Stimulated activated CD4-positive, alpha-beta T cell treated with anti-CD3 and anti-CD28 coated beads, Interleukin-15, amount 100 ng/mL, for 24 hours (primary cell): Measurements from ENCODE around the gene CHD9NB.

Source experiments
- DNase-seq: peaks from one replicate; pipeline ENCODE4 v3.0.0-alpha.2; 2020

Gene CHD9NB

DNA sequence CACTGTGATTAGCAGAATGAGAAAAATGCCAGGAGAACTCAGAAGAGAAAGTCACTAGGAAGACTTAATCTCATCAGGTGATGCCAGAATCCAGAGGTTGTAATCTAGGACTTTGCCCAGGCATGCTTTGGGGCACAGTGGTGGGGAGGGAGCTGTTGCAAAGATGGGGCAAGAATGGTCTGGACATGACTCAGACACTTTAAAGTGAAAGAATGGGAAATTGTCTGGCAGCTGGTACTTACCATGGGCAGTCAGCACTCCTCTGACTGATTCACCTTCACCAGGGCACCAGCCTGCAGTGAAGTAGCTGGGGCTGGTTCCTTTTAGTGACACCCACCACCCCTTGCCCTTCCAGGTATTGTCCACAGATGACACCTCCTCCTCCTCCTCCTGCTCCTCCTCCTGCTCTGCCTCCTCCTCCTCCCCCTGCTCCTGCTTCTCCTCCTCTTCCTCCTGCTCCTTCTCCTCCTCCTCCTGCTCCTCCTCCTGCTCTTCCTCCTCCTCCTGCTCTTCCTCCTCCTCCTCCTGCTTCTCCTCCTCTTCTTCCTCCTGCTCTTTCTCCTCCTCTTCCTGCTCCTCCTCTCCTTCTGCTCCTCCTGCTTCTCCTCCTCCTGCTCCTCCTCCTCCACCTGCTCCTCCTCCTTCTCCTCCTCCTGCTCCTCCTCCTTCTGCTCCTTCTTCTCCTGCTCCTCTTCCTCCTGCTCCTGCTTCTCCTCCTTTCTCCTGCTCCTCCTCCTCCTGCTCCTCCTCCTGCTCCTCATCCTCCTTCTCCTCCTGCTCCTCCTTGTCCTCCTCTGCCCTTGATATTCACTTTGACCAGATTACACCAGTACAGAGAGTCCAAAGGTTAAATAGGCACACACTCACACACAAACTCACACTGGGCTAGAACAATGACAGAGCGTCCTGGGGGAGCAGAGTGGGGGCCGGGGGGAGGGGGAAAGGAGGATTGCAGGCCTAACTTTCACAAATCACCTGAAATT, at the start of gene CHD9NB:
CHD9NB (minus strand) TSS at position 379 of the 983 bp plus-strand sequence. CDS start 8,739 bp downstream, outside the sequence.
- peak; percentile 22 for DNase-seq

DNA sequence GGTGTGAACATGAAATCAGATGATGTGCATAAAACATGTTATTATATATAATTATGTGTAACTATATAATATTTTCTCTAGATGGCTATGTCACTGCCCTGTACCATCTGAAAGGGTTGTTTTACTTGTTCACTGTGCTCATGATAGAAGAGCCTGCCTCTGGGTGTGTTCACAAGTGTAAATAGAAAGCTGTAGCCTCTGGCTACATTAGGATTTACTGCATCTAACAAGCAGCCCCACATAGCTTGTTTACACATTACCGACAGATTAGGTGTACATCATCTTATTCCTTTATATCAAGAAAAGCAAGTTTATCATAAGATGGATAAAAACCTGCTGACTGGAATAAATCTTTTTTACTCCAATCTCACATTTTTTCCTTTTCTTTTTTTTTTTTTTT, 48.2 kb upstream of the CHD9NB start:
- DNase-seq, result no peak

- DNase-seq, result no peak
Measured at GRCh38 chr16:53100131-53100748, 47.5 kb upstream of the CHD9NB start.

DNA sequence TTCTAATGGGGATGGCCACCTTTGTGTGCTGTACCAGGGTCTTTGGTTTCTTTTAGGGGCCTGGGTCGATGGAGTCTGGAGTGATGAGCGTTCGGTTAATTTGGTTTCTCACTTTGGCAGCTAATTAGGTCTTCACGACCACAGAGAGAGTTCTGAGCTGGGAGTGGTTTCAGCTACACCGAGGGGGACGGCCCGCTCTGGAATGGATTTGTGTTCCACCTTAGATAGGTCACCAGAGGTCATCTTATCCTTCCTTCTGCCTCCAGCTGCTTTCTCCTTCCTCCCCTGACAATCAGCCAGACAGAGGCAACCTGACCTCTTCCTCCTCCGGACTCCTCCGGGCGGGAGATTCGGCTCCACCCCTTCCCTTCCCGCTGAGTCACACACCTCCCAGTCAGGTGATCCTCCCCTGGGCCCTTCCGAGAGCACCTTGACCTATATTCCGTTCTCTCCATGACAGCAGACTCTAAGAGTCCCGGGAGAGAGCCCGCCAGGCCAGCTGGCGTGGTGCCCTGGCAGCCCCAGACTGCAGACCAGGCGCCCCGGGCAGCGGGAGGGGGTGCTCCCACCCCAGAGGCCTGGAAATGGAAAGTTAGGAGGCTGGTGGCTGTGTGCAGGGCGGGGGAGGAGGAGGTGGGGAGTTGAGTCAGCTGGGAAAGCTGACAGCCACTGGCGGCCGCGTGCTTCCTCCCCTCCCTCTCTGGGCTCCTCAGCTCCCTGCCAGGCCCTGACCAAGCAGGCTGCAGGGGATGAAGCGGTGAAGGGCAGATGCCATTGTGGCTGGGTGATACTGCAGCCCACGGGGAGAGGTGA, 46.8 kb upstream of the CHD9NB start:
- DNase-seq, result peak; percentile 70

- peak; percentile 41 for DNase-seq
Measured at GRCh38 chr16:53098526-53099317, 46.0 kb upstream of the CHD9NB start.

DNA sequence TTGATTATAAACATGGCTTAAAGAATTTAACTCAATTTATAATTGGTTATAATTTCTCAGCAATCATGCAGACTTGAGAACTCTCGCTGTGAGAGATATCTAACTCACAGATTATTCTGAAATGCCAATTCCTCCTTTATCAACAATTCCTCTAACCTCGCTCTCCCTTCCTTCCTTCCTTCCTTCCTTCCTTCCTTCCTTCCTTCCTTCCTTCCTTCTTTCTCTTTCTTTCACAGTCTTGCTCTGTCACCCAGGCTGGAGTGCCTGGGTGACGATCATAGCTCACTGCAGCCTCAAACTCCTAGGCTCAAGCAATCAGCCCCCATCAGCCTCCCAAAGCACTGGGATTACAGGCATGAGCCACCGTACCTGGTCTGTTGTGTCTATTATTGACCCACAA, 44.5 kb upstream of the CHD9NB start:
- no peak for DNase-seq

GRCh38 chr16:53094013-53094630, 41.4 kb upstream of the CHD9NB start:
- DNase-seq, result no peak

- no peak for DNase-seq
Measured at GRCh38 chr16:53093162-53093744, 40.6 kb upstream of the CHD9NB start.

GRCh38 chr16:53092284-53092683, 39.6 kb upstream of the CHD9NB start:
- DNase-seq, result no peak

GRCh38 chr16:53091466-53092211, 38.9 kb upstream of the CHD9NB start:
- DNase-seq, result peak; percentile 21

- DNase-seq, result peak; percentile 8
Measured at GRCh38 chr16:53090591-53091411, 38.1 kb upstream of the CHD9NB start.

GRCh38 chr16:53090286-53090590, 37.5 kb upstream of the CHD9NB start:
- DNase-seq, result no peak

DNA sequence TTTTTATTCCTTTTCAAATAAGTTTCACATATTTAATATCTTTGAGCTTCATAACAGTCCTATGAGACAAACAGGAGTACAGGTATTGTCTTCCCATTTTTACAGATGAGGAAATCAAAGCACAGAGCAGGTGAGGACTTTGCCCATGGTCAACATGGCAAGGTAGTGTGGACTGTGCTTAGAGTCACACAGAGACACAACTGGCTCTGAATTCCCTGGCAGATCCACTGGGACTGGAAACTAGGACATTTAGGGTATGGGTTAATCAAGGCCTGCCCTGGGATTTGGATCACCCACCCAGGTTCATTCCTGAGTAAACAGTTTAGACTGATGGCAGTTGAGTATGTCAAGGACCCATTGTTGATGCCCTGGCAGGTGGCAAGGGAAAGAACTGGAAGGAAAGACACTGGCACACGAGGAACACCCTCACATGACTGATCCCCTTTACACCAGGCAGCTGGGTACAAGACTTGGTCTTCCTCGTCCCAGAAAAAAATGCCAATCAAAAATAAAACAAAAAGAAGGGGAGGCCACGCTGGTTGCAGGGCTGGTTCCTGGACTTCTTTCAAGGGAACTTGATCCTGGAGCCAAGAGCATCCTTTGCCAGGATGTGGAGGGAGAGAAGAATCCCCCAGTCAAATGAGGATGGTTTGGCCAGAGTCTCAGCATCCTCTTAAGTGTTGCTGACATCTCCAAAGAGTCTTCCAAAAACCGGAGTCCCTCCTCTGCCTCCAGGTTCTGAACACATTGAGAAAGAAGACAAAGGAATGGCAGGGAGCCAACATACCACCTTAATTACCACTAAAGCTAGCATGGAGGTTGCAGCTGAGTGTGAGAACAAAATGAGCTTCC, 37.0 kb upstream of the CHD9NB start:
- DNase-seq, result no peak

- no peak for DNase-seq
Measured at GRCh38 chr16:53087101-53087500, 34.4 kb upstream of the CHD9NB start.

DNA sequence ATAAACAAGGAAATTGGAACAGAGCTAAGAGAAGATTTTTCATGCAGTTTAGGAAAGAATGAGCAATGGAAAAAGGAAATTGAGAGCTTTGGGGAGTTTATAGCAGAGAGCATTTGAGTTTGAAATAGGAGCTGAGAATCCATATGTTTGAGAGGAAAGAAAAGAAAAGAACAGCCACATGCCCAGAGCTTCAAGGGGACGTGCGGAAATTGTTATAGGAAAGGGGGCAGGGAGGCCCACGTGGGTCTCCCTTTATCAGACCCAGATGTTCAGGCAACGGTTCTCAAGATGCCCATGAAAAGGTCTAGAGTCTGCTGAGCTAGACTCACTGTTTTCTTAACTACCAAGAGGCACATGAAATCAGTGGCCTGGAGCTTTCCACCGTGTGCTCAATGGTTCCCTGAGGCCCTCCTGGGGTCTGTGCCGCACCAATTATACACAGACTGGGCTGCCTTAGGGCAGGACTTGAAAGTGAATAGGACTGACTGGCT, 33.3 kb upstream of the CHD9NB start:
- no peak for DNase-seq

GRCh38 chr16:53085369-53085843, 32.7 kb upstream of the CHD9NB start:
- no peak for DNase-seq

GRCh38 chr16:53084746-53085334, 32.1 kb upstream of the CHD9NB start:
- DNase-seq, result no peak

GRCh38 chr16:53084141-53084541, 31.4 kb upstream of the CHD9NB start:
- DNase-seq, result no peak
